OCI-LY3 (cell line): Measurements from ENCODE around the gene AP3S2.

Experiments
- EZH2phosphoT487 ChIP-seq: fragments of 200-600 bp; shearing (Covaris generic); IDR thresholded peaks from 2 replicates; pipeline ENCODE4 v1.6.1; 2018; ENCODE audit warnings: antibody characterized with exemption, mixed run types, low read depth
- TF ChIP-seq, protein P1 (sequence below): fragments of 200-600, 300-600 bp; sonication (generic); IDR thresholded peaks from 2 replicates; pipeline ENCODE4 v1.5.1; 2014; ENCODE audit warnings: antibody characterized with exemption, low read length, low read depth

DNA sequence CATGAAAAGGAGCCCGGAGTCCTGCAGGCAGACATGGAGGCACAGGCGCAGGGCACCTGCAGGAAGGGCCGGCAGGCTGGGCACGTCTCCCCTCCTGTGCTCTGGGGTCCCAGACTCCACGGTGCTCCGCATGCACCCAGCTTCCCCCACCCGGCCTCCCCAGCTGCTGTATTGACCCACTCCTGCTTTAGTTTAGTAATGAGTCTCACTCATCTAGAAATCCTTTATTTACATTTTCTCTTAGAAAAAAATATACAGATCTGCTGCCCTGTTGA lies 109.2 kb downstream of the AP3S2 start:
- TF ChIP-seq, protein P1, sequence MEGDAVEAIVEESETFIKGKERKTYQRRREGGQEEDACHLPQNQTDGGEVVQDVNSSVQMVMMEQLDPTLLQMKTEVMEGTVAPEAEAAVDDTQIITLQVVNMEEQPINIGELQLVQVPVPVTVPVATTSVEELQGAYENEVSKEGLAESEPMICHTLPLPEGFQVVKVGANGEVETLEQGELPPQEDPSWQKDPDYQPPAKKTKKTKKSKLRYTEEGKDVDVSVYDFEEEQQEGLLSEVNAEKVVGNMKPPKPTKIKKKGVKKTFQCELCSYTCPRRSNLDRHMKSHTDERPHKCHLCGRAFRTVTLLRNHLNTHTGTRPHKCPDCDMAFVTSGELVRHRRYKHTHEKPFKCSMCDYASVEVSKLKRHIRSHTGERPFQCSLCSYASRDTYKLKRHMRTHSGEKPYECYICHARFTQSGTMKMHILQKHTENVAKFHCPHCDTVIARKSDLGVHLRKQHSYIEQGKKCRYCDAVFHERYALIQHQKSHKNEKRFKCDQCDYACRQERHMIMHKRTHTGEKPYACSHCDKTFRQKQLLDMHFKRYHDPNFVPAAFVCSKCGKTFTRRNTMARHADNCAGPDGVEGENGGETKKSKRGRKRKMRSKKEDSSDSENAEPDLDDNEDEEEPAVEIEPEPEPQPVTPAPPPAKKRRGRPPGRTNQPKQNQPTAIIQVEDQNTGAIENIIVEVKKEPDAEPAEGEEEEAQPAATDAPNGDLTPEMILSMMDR, result no peak
- TF ChIP-seq EZH2phosphoT487, result no peak
